Erythroblast (primary cell): ENCODE measurements around the gene PAX2.

Experiments
- GATA1 ChIP-seq: IDR thresholded peaks from 2 replicates; pipeline ENCODE4 v1.6.1; 2011; ENCODE audit warnings: low read depth, mild to moderate bottlenecking, control low read depth, low read length, moderate library complexity
- POLR2A ChIP-seq: IDR thresholded peaks from 2 replicates; pipeline ENCODE4 v1.6.1; 2011; ENCODE audit warnings: mild to moderate bottlenecking, low read length

GRCh38 chr10:100725071-100725471 lies 20.3 kb upstream of the PAX2 start:
- TF ChIP-seq POLR2A: no peak
- TF ChIP-seq GATA1: no peak
